ENCODE data around the gene SYT7. TPM values are rescaled to one million over a fixed set of nuclear protein-coding genes. Genes with fewer than 3 reads are reported as not detected.

Gene SYT7
- total and polyA plus RNA-seq, 2 of the 4 experiments (the other 2 are of a cell fraction) = under 0.01 to 0.19 TPM

DNA sequence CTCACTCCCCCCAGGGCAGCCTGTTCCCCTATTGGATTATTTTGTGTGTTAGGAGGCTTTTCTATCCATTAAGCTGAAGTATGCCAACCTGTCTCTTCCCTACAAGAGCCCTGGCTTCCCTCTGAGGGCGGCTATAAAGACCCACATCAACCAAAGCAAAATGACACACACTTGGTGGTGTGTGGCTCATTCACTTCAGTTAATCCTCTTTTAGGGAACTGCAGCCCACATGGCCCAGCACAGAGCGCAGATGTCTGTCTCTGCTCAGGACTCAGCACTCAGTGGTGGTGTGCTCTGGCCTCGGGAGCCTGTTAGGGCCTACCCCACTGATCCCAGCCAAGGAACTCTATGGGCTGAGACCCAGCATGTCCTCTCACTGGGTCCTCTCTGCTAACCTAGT, 104.5 kb downstream of the SYT7 start:
- CTCF ChIA-PET = interaction anchor here (2.1 to 4.1 kb wide), 2 partner anchors 30 to 41 kb away, joined by 8 to 26 read pairs; no protein-coding TSS in a partner anchor
- Histone ChIP-seq H2BK120ac (ENCODE audit: low read depth, low read length) (no peak overlapping the region), H3K4me3 (ENCODE audit: insufficient read depth, low read depth, low read length) (no peak overlapping the region), H3K18ac (ENCODE audit: low read depth, low read length) (no peak overlapping the region), H3K4ac (ENCODE audit: low read depth, low read length) (no peak overlapping the region), H4K8ac (ENCODE audit: low read depth in 2 of 2, low read length in 2 of 2) (no peak overlapping the region), H3K36me3 (ENCODE audit: control insufficient read depth, insufficient read depth, low read length) (peaks cover 6% of the 10 kb centered on the region), H3K9me1 (ENCODE audit: insufficient read depth, low read length) (no peaks in the 10 kb centered on the region), H3K79me1 (ENCODE audit: low read depth in 1 of 2, low read length in 2 of 2) (no peaks in the 10 kb centered on the region), H2AK5ac (ENCODE audit: low read depth, low read length) (no peak overlapping the region), H3K56ac (ENCODE audit: extremely low read depth, insufficient read depth, low read length) (no peak overlapping the region), H3K14ac (replicated peaks; ENCODE audit: low read depth, low read length) (no peak overlapping the region), H2AFZ (replicated peaks; ENCODE audit: low read length, poor library complexity) (no peak overlapping the region), H4K20me1 (ENCODE audit: insufficient read depth, low read length) (no peaks in the 10 kb centered on the region), H3K4me2 (ENCODE audit: low read depth, low read length) (no peak overlapping the region), H3K9ac (ENCODE audit: low read depth, low read length) (no peak overlapping the region), H3K23ac (ENCODE audit: low read depth, low read length) (no peak overlapping the region), H3K27me3 (ENCODE audit: control insufficient read depth, insufficient read depth, low read length) (peaks cover 7% of the 10 kb centered on the region; the same call in 1 of the 2 replicates), H4K5ac (ENCODE audit: low read depth, low read length) (no peak overlapping the region), H2BK5ac (ENCODE audit: low read depth, low read length, poor library complexity, severe bottlenecking) (no peak overlapping the region), H2AK9ac (replicated peaks; ENCODE audit: low read depth, low read length, poor library complexity) (no peak overlapping the region), H2BK15ac (ENCODE audit: low read depth, low read length) (no peak overlapping the region), H3K27ac (ENCODE audit: insufficient read depth, low read length) (no peak overlapping the region), H4K91ac (ENCODE audit: insufficient read depth, low read depth, low read length) (no peak overlapping the region), H2BK20ac (ENCODE audit: low read depth, low read length) (no peak overlapping the region), H3K9me3 (ENCODE audit: control insufficient read depth, insufficient read depth, low read length) (peaks cover 2% of the 10 kb centered on the region; the same call in 1 of the 2 replicates), H3K4me1 (ENCODE audit: control insufficient read depth, insufficient read depth, low read length) (no peaks in the 10 kb centered on the region)
- no TSS peak for BruUV-seq (replicated peaks)
- POLR2A ChIA-PET (ENCODE audit: unreplicated experiment) = no interaction called here
- WGBS, 2 experiments (ENCODE audit: extremely low coverage in 2 of 2, insufficient read length in 1 of 2) = no CpG with 5 or more reads among the region's 3 CpGs
- DNase-seq (no peak), ATAC-seq (ENCODE audit: low read depth) (no peak)
- no peak for TF ChIP-seq NFE2L2 (IDR thresholded peaks at IDR 0.05; ENCODE audit: low read depth, low read length)
- no peak for TF ChIP-seq FOS (IDR thresholded peaks at IDR 0.05; ENCODE audit: low read depth, low read length)
- TF ChIP-seq POLR2A (IDR thresholded peaks at IDR 0.05; ENCODE audit: low read depth, low read length) = no peak
- TF ChIP-seq RCOR1 (IDR thresholded peaks at IDR 0.05; ENCODE audit: insufficient replicate concordance, low read length) = no peak
- TF ChIP-seq SMC3 (IDR thresholded peaks at IDR 0.05; ENCODE audit: low read depth, low read length) = no peak
- no peak for TF ChIP-seq CEBPB (IDR thresholded peaks at IDR 0.05; ENCODE audit: low read depth, low read length)
- TF ChIP-seq MAFK (IDR thresholded peaks at IDR 0.05; ENCODE audit: low read depth, low read length) = no peak
- no peak for TF ChIP-seq MXI1 (IDR thresholded peaks at IDR 0.05; ENCODE audit: borderline replicate concordance, low read depth, low read length)
- TF ChIP-seq RFX5 (IDR thresholded peaks at IDR 0.05; ENCODE audit: low read depth, low read length) = no peak
- intact Hi-C loops (cut with micrococcal nuclease) = loop anchor here (2.0 kb wide), 1 partner anchor 104 kb away; the partner anchor contains the start of gene SYT7
- in situ Hi-C loops (cut with MboI; ENCODE audit: low sequenced_read_pairs) = loop anchor here (5.0 kb wide), 2 partner anchors 41 to 161 kb away; no protein-coding TSS in a partner anchor
- dilution Hi-C loops (cut with HindIII; ENCODE audit: low sequenced_read_pairs, unreplicated experiment) = no loop called here

Data from IMR-90 (cell line).